ENCODE data around the gene NCOA5.

Gene NCOA5

DNA sequence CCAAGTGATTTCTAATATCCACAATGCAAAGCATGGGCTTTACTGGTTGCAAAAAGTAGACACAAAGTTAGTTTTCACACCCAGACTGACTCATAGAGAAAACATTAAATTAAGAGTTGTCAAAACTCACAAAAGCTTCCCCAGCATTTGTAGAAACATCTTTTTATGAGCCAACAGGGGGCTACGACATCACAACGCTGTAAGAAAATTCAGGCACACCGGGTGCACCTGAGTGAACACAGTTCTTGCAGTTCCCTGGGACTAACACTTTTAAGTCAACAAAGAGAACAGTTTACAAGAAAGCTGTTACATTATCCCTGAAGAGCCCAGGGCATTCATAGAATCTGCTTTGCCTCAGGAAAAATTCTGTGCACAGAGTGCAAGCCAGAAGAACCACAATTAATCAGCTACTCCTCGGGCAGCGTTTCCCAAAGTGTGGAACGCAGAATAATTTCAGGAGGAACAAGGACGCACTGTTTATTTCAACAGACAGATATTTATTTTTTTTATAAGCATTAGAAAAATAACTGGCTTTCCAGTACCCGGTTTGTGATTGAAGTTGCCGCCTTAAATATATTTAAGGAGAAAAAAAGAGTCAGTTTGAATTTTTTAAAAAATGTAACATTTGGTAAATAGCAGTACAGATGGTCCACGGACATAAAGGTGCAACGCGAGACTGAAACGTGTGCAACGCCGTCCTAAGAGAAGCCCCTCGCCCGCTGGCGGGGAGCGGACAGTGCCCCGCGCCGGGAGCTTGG, 1.2 kb downstream of the NCOA5 start:
- DNase-seq, result no peak

DNA sequence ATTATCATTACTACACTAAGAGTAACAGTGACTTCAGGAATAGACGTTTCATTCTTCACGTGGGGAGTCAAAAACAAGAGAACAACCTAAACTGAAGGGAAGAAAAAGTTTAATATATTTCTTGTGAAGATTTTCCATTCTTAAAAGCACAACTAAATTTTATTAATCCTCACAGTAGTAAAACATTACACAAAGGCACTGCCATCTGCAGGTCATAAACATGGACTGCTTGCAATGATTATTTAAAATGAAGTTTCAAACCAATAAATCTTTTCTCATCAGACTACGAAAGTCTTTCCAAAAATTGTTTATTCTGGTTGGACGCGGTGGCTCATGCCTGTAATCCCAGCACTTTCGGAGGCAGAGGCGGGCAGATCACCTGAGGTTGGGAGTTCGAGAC, 2.6 kb downstream of the NCOA5 start:
- DNase-seq, result no peak

DNA sequence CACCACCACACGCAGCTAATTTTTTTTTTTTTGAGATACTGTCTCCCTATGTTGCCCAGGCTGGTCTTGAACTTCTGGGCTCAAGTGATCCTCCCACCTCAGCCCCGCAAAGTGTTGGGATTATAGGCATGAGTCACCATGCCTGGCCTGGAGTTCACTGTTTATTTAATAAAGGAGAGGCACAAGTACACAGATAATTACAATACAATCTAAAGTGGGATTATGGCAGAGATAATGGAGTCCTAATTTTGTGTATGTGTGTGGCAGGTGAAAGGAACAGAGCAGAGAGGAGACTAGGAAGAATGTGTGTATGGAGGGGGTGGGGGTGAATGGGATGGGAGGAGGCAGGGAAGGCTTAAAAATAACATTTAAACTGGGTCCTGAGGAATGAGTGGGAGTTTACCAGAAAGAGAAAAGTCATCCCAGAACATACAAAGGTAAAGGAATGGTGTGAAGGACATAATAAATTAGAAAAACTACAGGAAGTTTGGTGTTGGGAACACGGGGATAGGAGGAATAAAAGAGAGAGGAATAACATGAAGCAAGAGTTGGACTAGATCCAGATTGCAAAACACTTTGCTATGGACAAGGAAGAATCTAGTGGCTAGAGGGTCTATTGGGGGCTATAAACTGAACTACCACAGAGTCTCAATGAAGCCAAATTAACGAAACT, 4.4 kb downstream of the NCOA5 start:
- no peak for DNase-seq

DNA sequence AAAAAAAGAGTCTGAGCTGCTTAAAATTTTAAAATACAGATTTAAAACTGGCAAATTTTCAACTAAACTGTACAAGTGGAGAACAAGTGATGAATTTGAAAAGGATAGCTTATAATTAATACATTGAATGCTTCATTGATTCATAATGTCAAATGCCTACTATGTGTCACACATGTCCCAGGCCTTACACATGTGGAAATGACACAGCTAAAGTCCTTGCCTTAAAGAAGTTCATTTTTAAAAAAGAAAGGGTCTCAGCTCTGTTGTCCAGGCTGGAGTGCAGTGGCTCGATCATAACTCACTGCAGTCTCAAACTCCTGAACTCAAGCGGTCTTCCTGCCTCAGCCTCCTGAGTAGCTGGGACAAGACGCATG, 5.0 kb downstream of the NCOA5 start:
- DNase-seq, result no peak

DNA sequence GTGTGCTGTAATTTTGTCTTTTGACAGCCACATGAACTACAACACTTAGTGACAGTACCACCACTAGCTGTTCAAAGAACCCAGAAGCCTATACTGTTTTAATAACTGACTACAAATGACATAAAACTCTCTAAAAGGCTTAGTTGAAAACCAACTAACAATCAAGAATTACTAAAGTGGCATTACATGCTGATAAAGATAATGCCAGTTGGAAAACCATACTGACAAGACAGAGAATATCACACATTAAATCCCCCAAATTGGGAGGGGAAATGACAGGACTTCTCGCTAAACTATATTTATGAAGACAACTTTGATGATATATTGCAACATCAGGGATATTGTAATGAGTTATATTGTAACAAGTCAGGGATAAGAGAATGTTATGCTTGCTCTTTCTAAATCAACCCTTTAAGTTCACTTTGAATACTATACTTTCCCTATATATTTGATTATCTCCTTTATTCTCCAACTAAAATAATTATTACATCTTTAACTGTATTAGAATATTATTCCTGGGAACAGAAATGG, 6.2 kb downstream of the NCOA5 start:
- no peak for DNase-seq

DNA sequence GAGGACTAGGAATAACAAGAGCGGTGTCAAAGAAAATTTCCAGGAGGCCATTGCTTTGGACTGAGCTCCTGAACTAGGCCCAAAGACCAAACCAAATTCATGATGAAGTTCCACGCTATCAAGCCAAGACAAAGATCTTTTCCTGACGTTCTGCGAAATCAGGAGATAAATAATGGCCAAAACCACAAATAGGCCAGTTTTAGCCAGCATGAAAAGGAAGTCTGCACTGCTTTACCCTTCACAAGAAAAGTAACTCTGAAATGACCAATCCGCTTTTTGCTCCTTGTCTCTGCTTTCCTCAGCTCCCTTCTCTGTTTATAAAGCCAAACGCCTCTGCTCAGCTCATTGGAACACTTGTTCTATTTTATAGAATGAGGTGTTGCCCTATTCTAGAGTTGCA, 6.7 kb downstream of the NCOA5 start:
- DNase-seq, result no peak

DNA sequence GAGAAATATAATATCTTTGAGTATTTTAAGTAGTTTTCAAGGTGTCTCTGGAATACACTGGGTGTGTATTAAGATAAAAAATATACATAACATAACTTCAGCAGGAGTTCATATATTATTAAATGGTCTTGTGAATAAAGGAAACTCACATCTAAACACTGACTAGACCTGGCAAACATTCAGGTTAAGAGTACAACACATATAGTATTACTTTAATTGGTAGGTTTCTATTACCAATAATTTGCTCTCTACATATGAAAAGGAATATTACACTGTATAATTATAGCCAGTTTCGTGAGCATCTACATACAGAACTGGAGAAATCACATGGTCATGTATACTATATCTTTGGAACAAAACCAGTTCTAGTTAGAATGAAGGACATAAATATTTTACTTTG, 8.7 kb downstream of the NCOA5 start:
- DNase-seq, result no peak

DNA sequence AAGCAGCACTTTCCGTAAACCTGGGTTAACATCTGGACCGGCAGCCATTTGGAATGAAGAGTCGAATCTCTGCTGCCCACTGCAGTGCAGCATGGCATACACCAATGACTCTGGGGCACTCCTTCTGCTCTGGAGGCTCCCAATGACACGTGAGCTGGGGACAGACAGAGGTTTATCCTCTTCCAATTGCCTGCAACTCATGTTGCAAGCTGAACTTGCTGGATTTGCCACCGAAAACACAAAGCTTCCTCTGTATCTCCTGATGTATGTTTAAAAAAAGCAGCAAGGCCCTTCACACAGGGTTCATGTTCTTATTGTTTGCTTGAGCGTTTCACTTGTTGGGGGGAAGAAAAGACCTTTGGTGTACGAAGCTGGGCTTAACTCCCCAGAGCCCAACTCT, 10.8 kb downstream of the NCOA5 start:
- DNase-seq, result no peak

DNA sequence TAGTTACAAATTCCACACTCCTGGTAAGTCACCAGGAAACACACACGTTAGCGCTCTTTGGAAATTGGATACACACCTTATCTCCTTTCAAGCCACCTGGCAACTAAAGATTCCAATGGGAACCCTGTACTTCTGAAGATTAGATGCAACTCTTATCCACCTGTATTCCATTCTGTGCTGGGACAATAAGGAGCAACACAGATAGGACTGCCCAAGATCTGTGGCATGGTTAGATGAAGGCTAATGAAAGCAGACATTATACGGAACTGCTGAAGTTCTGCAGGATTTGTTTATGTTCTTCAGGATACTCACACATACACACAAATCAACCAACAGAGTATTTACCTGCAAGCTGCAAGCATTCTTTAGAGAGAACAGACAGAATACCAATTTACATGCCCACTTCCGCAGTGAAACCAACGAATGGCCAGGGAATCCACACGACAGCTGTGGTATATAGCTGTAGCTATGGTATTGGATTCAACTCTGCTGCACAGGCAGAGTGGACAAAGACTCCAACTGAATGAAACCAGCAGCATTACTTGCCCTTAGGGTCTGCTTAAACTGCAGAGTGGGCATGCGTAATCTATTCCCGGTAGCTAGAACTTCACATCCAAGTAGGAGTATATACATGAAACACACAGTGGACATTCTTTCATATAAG, 12.0 kb downstream of the NCOA5 start:
- DNase-seq, result no peak

DNA sequence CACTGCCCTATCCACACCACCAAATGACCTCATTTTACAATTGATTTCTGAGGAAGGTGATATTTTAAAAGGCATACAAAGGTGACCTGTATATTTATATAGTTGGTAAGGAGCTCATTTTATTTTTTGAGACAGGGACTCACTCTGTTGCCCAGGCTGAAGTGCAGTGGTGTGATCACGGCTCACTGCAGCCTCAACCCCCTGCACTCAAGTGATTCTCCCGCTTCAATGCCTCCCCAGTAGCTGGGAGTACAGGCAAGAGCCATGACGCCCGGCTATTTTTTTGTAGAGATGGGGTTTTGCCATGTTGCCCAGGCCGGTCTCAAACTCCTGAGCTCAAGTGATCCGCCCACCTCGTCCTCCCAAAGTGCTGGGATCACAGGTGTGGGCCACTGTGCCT, 13.0 kb downstream of the NCOA5 start:
- DNase-seq, result no peak

DNA sequence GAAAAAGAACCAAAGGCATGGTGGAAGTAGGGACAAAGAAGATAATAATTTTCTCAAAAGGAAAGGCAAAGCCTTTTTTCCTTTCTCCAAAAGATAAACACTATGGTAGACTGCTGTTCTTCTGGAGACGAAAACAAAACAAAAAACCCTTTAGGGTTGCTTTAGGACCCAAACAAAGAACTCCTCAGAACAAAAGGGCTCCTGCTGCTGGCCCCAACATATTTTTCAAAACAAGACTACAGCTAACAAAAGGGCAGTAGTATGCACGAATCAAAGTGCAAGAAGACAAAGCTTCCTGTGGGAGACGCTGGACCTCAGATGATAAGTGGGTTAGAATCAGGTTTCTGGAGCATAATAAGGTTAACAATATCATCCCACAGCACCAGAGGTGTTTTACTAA, 15.8 kb downstream of the NCOA5 start:
- no peak for DNase-seq

DNA sequence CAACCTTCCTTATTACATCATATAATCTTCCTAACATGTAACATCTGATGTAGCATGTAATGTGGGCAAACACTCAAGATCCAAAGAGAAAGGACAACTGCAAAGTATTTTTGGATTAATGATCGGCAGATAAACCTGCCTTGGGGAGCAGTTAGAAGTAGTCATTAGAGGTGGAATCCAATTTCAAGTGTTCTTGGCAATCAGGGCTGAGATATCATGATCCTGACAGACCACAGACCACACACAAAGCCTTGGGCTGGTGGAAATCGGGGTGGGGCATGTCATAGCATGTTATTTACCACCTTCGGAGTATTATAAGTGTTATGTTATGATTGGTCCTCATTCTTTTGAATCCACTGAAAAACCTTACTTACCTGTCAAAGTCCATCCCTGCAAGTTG, 16.3 kb downstream of the NCOA5 start:
- no peak for DNase-seq

DNA sequence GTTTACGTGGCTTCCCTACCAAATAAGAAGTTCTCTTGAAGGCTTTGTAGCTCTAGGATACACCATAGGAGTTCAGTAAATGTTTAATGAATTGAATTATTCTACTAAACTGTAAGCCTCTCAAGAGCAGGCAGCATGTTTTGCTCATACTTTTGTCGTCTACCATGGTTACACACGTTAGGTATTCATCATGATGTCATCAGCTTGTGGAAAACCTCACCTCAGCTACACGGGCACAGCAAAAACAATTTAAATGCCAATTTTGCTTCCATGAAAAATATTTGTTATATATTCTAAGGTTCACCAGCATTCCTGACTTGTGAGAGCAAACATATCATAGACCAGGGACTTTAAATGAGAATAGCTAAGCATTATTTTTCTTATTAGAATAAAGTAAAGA, 16.7 kb downstream of the NCOA5 start:
- no peak for DNase-seq

DNA sequence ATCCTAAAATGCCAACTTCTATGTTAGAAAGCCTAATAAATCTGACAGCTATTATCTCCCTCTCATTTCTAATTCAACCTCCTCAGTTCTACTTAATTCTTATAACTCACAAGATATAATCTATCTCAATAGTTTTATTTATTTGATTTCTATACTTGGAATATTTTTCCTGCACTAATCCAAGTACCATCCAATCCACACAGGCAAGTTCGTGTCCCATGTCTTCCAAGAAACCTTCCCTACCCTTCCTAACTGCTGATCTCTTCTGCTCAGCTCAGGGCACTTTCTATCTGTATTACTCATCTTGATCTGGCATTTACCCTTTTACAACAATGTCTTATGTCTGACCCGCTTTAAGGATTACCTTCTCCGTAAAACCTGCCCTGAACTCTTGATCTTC, 18.2 kb downstream of the NCOA5 start:
- DNase-seq, result no peak

DNA sequence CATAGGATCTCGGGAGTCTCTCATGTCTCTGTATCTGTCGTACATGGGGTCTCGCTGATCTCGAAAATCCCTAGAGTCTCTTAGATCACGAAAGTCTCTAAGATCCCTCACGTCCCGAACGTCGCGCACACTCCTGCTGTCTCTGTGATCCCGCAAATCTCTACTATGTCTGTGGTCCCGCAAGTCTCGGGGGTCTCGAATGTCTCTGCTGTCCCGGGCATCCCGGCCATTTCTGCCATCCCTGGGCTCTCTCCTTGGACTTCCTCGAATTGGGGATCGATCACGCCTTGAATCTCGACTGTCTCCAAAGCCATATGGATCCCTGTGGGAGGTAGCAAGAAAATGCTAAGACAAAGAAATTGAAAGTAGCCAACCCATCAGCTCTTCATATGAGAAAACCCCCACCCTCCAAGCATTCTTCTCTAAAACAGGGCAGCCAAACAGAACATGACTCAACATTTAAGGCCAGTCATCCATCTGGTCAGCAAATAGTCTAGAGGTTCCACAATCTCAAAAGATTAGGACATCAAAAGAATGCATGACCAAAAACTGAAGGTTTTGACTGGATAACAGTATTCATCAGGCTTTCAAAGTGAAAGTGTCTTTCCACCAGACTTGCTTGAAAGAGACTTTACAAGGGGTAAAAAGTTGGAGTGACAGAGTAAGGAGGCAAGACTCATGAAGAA, 19.4 kb downstream of the NCOA5 start:
- DNase-seq, result no peak

DNA sequence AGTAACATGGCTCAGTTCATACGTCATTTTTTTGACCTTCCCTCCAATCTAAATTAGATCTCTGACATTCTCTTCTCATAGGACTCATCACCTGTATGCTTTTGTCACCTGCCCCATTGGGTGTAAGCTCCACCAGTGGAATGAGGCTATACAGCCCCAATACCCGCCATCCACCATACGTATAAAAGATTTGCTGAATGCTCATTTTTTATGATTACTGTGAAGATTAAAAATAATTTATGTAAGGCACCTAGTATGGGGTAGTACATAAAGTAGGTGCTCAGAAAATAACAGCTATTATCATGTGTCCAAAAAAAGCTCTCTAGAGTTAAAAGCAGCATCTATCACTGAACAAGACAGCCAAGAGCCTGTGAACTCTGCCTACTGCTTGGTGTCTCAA, 24.1 kb downstream of the NCOA5 start:
- no peak for DNase-seq

DNA sequence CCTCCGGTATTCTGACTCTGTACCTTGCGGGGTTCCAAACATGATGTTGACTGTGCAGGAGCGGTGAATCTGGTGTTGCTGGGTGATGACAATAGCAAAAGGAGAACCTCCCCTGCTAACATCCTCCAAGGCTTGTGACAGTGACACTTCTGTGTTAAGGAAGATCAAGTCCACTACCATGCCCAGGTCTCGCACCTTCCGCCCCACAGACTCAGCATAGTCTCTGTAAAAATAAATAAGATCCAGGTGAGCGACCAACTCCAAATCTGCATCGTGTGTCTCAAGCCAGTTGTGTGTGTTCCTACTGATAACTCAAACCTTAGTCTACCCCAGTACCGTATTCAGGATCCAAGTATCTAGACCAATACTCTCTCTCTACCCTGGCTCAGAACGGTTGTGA, 24.8 kb downstream of the NCOA5 start:
- no peak for DNase-seq

DNA sequence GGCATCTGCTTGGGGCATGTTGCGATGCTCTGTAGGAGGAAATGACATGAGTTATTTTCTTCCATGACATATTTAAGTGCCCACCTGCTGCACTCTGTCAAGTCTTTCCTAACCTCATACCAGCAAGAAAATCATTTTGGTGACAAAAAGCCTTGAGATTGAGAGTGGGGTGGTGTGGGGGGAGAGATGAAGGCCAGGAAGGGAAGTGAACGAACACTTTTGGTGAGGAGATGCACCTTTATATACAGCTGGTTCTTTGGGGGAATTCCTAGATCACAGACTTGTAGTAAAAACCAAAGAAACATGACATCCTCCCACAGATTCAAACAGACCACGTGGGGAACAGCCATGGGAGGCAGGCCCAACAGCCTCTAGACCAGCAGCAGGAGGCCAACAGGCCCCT, 26.1 kb downstream of the NCOA5 start:
- DNase-seq, result no peak

DNA sequence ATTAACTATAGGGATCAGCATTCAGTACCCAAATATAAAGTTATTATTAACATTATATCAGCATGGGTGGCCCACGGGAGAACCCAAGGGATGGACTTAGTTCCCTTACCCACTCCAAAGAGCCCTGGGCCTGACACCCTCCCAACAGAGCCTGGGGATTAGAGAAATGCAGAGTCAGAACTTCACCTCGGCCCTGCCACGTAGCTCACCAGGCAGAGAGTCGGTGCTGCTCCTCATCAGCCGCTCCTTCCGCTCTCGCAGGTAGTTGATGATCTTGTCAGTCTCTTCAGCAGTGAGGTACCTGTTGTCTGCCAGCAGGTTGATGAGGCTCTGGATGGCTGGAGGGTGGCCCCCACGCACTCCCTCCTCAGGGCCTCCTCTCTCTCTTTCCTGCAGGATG, 26.6 kb downstream of the NCOA5 start:
- DNase-seq, result no peak

DNA sequence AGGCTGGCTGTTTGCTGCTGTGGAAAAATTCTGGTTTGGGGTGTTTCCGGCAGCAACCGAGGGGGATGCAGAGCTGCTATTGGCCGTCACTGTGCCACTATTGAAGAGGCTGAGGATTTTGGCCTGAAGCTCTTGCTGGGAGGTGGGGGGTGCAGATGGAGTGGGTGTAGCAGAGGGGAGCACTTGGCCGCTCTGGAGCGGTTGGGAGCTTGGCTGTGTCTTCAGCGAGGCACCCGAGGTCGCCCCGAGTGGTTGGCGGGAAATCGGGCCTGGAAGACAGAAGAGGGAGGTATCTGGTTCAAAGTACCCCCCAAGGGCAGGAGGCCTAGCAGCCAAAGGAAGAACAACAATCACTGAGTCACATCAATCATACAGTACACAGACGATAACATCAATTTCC, 27.1 kb downstream of the NCOA5 start:
- DNase-seq, result no peak

DNA sequence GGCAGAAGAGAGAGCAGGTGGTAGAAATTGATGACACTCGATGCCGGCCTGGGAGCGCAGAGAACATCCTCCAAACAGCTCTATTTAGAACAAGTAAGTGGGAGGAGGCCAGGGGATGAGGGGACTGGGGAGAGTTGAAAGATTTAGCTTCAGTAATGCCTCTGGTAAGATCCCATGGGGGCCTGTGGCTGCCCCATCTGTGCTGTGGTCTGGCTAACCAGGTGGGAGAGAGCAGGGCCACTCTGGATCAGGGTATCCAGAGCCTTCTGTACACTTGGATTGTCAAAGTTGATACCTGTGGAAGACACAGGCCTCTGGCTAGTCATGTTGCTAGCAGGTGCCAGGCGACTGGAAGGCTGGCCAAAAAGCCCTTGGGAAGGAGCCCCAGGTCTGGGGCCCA, 27.6 kb downstream of the NCOA5 start:
- no peak for DNase-seq

DNA sequence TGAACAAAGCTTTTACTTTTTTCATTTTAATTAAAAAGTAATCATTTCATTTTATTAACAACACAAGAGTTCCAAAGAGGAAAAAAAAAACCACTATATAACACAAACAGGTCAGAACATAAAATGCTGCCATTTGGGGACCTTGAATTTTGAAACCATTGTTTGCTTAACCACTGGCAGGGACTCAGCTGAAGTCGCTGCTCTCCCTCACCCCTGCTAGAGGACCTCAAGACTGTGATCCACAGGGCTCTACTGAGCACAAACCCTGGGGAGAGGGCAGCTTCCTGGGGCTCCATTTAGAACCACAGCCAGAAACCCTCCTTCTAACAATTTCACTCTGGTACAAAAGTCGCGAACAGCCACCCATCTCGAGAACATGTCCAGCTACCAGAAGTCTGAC, 28.8 kb downstream of the NCOA5 start:
- DNase-seq, result no peak

DNA sequence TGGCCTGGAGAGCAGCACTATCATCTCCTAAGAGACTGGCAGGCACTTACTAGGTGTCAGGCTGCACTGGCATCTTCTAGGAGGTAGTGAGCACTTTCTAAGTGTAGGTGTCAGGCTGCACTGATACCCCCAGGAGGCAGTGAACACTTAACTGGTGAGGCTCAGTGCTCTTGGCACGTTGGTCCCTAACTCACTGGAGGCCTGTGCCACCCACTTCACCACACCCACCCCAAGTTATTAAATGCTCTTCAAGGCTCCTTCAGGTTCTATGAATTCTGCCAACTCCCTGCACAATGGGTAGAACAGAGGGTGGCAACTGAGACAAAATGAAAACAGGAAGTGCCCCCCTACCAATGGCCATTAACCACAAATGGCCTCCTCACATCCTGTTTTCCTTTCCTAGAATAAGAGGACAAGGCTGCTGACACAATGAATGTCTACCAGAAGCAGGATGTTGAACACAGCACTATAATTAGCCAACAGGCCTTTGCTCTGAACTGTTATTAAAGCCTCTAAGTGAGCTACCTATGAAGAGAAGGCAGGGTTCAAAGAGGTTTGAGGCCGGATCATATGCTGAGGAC, 29.4 kb downstream of the NCOA5 start:
- no peak for DNase-seq

Data from activated naive CD4-positive, alpha-beta T cell treated with anti-CD3 and anti-CD28 coated beads, Interleukin-2, amount 50 U/mL, for 16 hours (primary cell).